Liver (tissue), 3 donors: ENCODE measurements around the gene TRPT1.

Experiments
- ATF3 ChIP-seq: IDR thresholded peaks from 2 replicates; pipeline ENCODE4 v1.6.1; 2016; ENCODE audit warnings: antibody characterized with exemption
- CTCF ChIP-seq: fragments of 150-350 bp; IDR thresholded peaks from 2 replicates; pipeline ENCODE4 v1.5.1; 2017; ENCODE audit warnings: improper control_type of control experiment, low read depth, low read length; ENCODE audit not compliant: missing input control
- GABPA ChIP-seq, 2 donors: IDR thresholded peaks in 1 of 2; conservative IDR thresholded peaks in 1 of 2; 2 replicates each; pipeline ENCODE4 v1.6.1; 2016; ENCODE audit warnings: antibody characterized with exemption in 2 of 2, mild to moderate bottlenecking in 1 of 2, moderate library complexity in 1 of 2
- HNF4G ChIP-seq: IDR thresholded peaks from 2 replicates; pipeline ENCODE4 v1.6.1; 2016; ENCODE audit warnings: antibody characterized with exemption
- JUND ChIP-seq, 2 donors: IDR thresholded peaks; 2 replicates each; pipeline ENCODE4 v1.6.1; 2016; ENCODE audit warnings: antibody characterized with exemption in 2 of 2
- MAX ChIP-seq: IDR thresholded peaks from 2 replicates; pipeline ENCODE4 v1.6.1; 2016; ENCODE audit warnings: antibody characterized with exemption
- NR2F2 ChIP-seq: IDR thresholded peaks from 2 replicates; pipeline ENCODE4 v1.6.1; 2016; ENCODE audit warnings: antibody characterized with exemption
- REST ChIP-seq: IDR thresholded peaks from 2 replicates; pipeline ENCODE4 v1.6.1; 2016; ENCODE audit warnings: antibody characterized with exemption, mild to moderate bottlenecking
- TAF1 ChIP-seq: conservative IDR thresholded peaks from 2 replicates; pipeline ENCODE4 v1.6.1; 2016; ENCODE audit warnings: antibody characterized with exemption, mild to moderate bottlenecking
- YY1 ChIP-seq: IDR thresholded peaks from 2 replicates; pipeline ENCODE4 v1.6.1; 2016; ENCODE audit warnings: antibody characterized with exemption, mild to moderate bottlenecking
- donor health status: healthy.
- donor health status: healthy.

- TF ChIP-seq CTCF (no peak), YY1 (no peak), REST (no peak), JUND (IDR thresholded peaks at IDR 0.05) (no peak), ATF3 (no peak), HNF4G (no peak), GABPA (IDR thresholded peaks at IDR 0.05 in 1 of 2, conservative IDR thresholded peaks at IDR 0.05 in 1 of 2) (no peak), TAF1 (no peak), NR2F2 (no peak), MAX (no peak)
Measured at GRCh38 chr11:64209563-64209843, 16.5 kb downstream of the TRPT1 start.
